Ishikawa (cell line): Measurements from ENCODE around the gene NTN5.

Experiments used
- CREB1 ChIP-seq: IDR thresholded peaks from 2 replicates; pipeline ENCODE4 v1.6.1; 2012; ENCODE audit warnings: low read depth
- NFIC ChIP-seq: IDR thresholded peaks from 2 replicates; pipeline ENCODE4 v1.6.1; 2012
- RAD21 ChIP-seq: IDR thresholded peaks from 2 replicates; pipeline ENCODE4 v1.6.1; 2012; ENCODE audit warnings: low read depth
- TEAD4 ChIP-seq: IDR thresholded peaks from 2 replicates; pipeline ENCODE4 v1.6.1; 2012
- TF ChIP-seq, protein P1 (sequence below): IDR thresholded peaks from 2 replicates; pipeline ENCODE4 v1.6.1; 2012

DNA sequence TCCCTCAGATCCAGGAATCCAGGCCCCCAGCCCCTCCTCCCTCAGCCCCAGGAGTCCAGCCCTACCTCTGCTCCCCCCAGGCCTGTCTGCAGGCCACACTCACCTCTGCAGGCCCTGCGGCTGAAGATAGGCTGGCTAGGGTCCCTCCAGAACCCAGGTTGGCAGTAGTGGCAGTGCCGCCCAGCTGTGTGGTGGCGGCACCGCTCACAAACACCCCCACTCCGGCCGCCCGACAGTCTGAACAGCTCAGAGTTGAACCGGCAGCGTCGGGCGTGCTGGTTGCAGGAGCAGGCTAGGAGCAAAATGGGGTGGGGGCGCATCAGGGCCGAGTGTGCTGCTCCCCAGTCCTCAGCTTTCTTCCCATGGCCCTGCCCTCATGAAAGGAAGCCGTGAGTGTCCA is 8.3 kb downstream of the NTN5 start:
- TF ChIP-seq, protein P1, sequence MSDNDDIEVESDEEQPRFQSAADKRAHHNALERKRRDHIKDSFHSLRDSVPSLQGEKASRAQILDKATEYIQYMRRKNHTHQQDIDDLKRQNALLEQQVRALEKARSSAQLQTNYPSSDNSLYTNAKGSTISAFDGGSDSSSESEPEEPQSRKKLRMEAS, result no peak
- TF ChIP-seq CREB1 (no peak), TEAD4 (no peak), RAD21 (no peak), NFIC (no peak)
